ENCODE results near the gene CABP7. TPM values are rescaled to one million over a fixed set of nuclear protein-coding genes. Genes with fewer than 3 reads are reported as not detected.

CABP7 gene
- total and polyA plus RNA-seq, 8 donors: 0.12 to 0.35 TPM; not detected in 6

DNA sequence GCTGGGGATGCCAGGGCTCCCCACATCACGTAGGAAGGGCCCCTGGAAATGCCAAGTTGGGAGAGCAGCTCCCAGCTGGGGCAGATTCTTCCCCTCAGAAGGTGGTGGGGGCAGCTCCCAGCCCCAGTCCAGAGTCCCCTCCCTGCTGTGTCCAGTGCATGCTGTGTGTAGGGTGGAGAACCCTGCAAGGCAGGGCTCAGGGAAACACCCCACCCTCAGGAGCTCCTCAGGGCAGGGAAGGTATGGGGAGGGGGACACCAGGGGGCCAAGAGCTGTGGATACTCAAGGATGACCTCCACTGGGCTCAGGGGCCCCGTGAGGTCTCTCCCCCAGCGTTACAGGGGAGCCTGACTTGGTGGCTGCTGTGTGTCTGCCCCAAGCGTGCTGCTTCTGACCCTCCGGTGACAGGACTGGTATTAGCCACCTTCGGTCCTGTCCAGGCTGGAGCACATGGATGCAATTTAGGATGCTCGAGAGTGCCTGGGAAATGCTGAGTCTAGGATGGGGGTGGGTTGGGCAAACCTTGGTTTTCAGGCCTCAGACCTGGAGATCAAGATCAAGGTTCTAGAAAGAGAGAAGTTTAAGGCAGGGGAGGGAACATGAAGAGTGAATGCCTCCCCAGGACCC is 16.1 kb upstream of the CABP7 start:
- no peaks in the 10 kb centered on the region for H3K36me3 ChIP-seq
- H3K4me3 ChIP-seq: no peak overlapping the region
- H3K9me3 ChIP-seq: no peaks in the 10 kb centered on the region
- intact Hi-C loops (cut with DNase I; ENCODE audit: low total_unique reads): no loop called here
- peaks cover 15 to 49% (median 38%) of the 10 kb centered on the region in 4 donors for H3K4me1 ChIP-seq
- TF ChIP-seq, protein P1, sequence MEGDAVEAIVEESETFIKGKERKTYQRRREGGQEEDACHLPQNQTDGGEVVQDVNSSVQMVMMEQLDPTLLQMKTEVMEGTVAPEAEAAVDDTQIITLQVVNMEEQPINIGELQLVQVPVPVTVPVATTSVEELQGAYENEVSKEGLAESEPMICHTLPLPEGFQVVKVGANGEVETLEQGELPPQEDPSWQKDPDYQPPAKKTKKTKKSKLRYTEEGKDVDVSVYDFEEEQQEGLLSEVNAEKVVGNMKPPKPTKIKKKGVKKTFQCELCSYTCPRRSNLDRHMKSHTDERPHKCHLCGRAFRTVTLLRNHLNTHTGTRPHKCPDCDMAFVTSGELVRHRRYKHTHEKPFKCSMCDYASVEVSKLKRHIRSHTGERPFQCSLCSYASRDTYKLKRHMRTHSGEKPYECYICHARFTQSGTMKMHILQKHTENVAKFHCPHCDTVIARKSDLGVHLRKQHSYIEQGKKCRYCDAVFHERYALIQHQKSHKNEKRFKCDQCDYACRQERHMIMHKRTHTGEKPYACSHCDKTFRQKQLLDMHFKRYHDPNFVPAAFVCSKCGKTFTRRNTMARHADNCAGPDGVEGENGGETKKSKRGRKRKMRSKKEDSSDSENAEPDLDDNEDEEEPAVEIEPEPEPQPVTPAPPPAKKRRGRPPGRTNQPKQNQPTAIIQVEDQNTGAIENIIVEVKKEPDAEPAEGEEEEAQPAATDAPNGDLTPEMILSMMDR (IDR thresholded peaks at IDR 0.05): no peak
- TF ChIP-seq POLR2A (IDR thresholded peaks at IDR 0.05) (no peak), POLR2AphosphoS5 (IDR thresholded peaks at IDR 0.05) (no peak), EP300 (IDR thresholded peaks at IDR 0.05) (no peak)
- 50 to 61% (median 53%) methylated on average over 7 of the region's 7 CpGs for WGBS, 5 donors
- DNase-seq: no peak
- H3K27ac ChIP-seq: no peak overlapping the region
- peaks cover 0 to 75% (median 9%) of the 10 kb centered on the region in 3 donors for H3K27me3 ChIP-seq

DNA sequence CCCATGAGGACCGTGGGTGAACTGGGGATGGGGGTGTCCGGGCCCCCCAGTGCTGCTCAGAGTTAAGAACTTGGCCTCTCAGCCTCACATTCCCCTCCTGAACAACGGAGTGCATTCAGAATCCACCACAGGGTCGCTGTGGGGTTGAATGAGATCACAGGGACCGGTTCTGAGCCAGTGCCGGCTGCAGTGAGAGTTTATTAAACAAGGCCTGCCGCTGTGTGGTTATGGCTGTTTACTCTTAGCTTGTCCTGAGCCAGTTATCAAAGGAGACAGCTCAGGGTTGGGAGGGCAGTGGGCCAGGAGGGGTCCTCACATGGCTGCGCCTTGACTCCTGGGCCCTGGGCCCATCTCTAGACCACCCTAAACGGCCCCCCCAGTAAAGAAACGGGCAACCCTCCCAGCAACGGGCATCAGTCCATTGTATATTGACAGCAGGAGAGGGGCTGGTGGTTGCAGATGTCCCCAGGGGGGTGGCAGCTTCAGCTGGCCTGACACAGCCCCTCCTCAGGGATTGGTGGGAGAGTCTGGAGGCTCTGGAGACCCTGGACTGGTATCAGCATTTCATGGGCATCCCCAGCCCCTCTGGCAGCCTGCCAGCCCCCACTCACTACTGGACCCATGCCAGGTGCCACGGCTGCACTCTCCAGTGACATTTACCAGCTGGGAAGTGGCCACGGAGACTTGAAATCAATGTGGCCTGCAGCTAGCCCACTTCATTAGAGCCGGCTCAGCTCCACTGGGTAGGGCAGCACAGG is 15.1 kb upstream of the CABP7 start:
- Histone ChIP-seq H3K27me3 (peaks cover 0 to 85% (median 9%) of the 10 kb centered on the region in 3 donors), H3K4me1 (peaks cover 15 to 49% (median 38%) of the 10 kb centered on the region in 4 donors), H3K9me3 (no peaks in the 10 kb centered on the region), H3K27ac (no peak overlapping the region), H3K4me3 (no peak overlapping the region), H3K36me3 (no peaks in the 10 kb centered on the region)
- TF ChIP-seq EP300 (IDR thresholded peaks at IDR 0.05) (no peak), POLR2AphosphoS5 (IDR thresholded peaks at IDR 0.05) (no peak), POLR2A (IDR thresholded peaks at IDR 0.05) (no peak)
- TF ChIP-seq, protein P1 (IDR thresholded peaks at IDR 0.05): no peak
- DNase-seq: peak; percentile 46 to 90
- intact Hi-C loops (cut with DNase I; ENCODE audit: low total_unique reads): no loop called here
- 2 to 22% (median 15%) methylated on average over 12 to 14 of the region's 14 CpGs for WGBS, 5 donors

DNA sequence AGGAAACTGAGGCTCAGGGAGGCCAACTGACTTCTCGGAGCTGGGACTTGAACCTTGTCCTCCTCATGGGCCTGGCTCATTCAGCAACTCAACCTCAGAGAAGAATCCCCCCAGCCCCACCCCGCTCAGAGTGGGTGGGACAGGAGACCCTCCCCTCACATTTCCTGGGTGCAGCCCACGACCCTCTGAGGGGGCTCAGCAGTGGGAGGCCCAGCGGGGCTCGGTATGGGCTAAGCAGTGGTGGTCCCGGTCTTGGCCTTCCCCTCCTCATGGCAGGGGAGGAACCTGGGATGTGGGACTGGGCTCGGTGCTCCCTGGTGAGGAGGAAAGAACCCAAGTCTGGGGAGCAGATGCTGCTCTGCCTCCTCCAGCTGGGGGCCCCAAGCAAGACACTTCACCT is 14.2 kb upstream of the CABP7 start:
- peaks cover 15 to 45% (median 37%) of the 10 kb centered on the region in 4 donors for H3K4me1 ChIP-seq
- 71 to 90% (median 88%) methylated on average over 4 to 7 of the region's 7 CpGs for WGBS, 5 donors
- peaks cover 0 to 90% (median 16%) of the 10 kb centered on the region in 3 donors for H3K27me3 ChIP-seq
- H3K4me3 ChIP-seq: no peak overlapping the region
- no peak overlapping the region for H3K27ac ChIP-seq
- H3K9me3 ChIP-seq: no peaks in the 10 kb centered on the region
- DNase-seq: no peak
- intact Hi-C loops (cut with DNase I; ENCODE audit: low total_unique reads): no loop called here
- no peaks in the 10 kb centered on the region for H3K36me3 ChIP-seq
- TF ChIP-seq EP300 (IDR thresholded peaks at IDR 0.05) (no peak), POLR2AphosphoS5 (IDR thresholded peaks at IDR 0.05) (no peak), POLR2A (IDR thresholded peaks at IDR 0.05) (no peak)
- TF ChIP-seq, protein P1 (IDR thresholded peaks at IDR 0.05): no peak

DNA sequence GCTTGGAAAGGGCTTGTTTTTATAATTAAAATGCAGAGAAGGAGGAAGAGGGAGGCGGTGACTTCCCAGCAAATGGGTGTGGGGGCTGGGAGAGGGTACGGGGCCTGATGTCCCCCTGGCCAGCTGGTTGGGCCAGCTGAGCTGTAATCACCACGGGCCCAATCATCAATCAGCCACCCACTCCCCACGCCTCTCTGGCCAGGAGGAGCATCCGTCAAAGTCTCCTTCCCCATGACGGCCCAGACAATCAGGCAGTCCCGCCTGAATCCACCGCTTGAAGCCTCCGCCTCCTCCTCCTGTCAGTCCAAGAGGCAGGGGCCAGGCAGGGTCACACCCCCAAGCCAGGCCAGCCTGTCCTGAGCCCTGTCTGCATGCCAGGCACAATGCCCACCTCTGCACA is 13.3 kb upstream of the CABP7 start:
- Histone ChIP-seq H3K4me3 (no peak overlapping the region), H3K27me3 (peaks cover 0 to 90% (median 20%) of the 10 kb centered on the region in 3 donors), H3K27ac (no peak overlapping the region), H3K9me3 (no peaks in the 10 kb centered on the region), H3K4me1 (peaks cover 15 to 45% (median 29%) of the 10 kb centered on the region in 4 donors), H3K36me3 (no peaks in the 10 kb centered on the region)
- intact Hi-C loops (cut with DNase I; ENCODE audit: low total_unique reads): no loop called here
- TF ChIP-seq, protein P1 (IDR thresholded peaks at IDR 0.05): no peak
- TF ChIP-seq EP300 (IDR thresholded peaks at IDR 0.05) (no peak), POLR2A (IDR thresholded peaks at IDR 0.05) (no peak), POLR2AphosphoS5 (IDR thresholded peaks at IDR 0.05) (no peak)
- no peak for DNase-seq
- WGBS, 5 donors: 31 to 52% (median 44%) methylated on average over 5 to 9 of the region's 9 CpGs
